Skeletal muscle satellite cell (primary cell): ENCODE results near the gene LGR6.
A peak's percentile ranks its signal among the peaks of the same experiment; 100 is the strongest.

Experiments
- H3K27me3 ChIP-seq: 2 replicates; pipeline ENCODE4 v1.7.0; 2013; ENCODE audit warnings: low read length; ENCODE audit not compliant: control insufficient read depth, insufficient read depth
- H3K36me3 ChIP-seq: 2 replicates; pipeline ENCODE4 v1.7.0; 2013; ENCODE audit warnings: mild to moderate bottlenecking, control low read depth, low read length; ENCODE audit not compliant: insufficient read depth
- H3K4me1 ChIP-seq: 2 replicates; pipeline ENCODE4 v1.7.0; 2013; ENCODE audit warnings: low read length; ENCODE audit not compliant: control insufficient read depth, insufficient read depth
- H3K4me2 ChIP-seq: 2 replicates; pipeline ENCODE4 v1.7.0; 2013; ENCODE audit warnings: mild to moderate bottlenecking, low read length
- H3K4me3 ChIP-seq: 2 replicates; pipeline ENCODE4 v1.7.0; 2013; ENCODE audit warnings: low read length
- H3K9ac ChIP-seq: 2 replicates; pipeline ENCODE4 v1.7.0; 2013; ENCODE audit warnings: mild to moderate bottlenecking, low read depth, low read length, moderate library complexity
- H3K9me3 ChIP-seq: replicated peaks from 2 replicates; pipeline ENCODE4 v1.7.0; 2013; ENCODE audit warnings: mild to moderate bottlenecking, control low read depth, low read length

The LGR6 gene

GRCh38 chr1:202152399-202152798, 41.2 kb upstream of the LGR6 start:
- peaks cover 14% of the 10 kb centered on the region for H3K27me3 ChIP-seq
- no peak overlapping the region for H3K9ac ChIP-seq
- H3K36me3 ChIP-seq: no peaks in the 10 kb centered on the region

GRCh38 chr1:202153284-202153683, 40.3 kb upstream of the LGR6 start:
- H3K9me3 ChIP-seq: no peaks in the 10 kb centered on the region
- H3K4me1 ChIP-seq: peaks cover 8% of the 10 kb centered on the region
- peaks cover 11% of the 10 kb centered on the region for H3K27me3 ChIP-seq
- H3K36me3 ChIP-seq: no peaks in the 10 kb centered on the region
- no peak overlapping the region for H3K9ac ChIP-seq
- H3K4me3 ChIP-seq: no peak overlapping the region
- no peak overlapping the region for H3K4me2 ChIP-seq

More at GRCh38 chr1:202152399-202152798, 41.2 kb upstream of the LGR6 start:
- Histone ChIP-seq H3K4me2 (no peak overlapping the region), H3K4me1 (peaks cover 8% of the 10 kb centered on the region), H3K4me3 (no peak overlapping the region), H3K9me3 (no peaks in the 10 kb centered on the region)

GRCh38 chr1:202154148-202154765, 39.3 kb upstream of the LGR6 start:
- Histone ChIP-seq H3K4me3 (no peak overlapping the region), H3K9ac (no peak overlapping the region), H3K27me3 (peaks cover 11% of the 10 kb centered on the region), H3K4me1 (peaks cover 8% of the 10 kb centered on the region), H3K9me3 (no peaks in the 10 kb centered on the region), H3K36me3 (no peaks in the 10 kb centered on the region), H3K4me2 (peak overlapping the region; percentile 33)

- no peaks in the 10 kb centered on the region for H3K9me3 ChIP-seq
- peak overlapping the region; percentile 33 for H3K4me2 ChIP-seq
- peaks cover 8% of the 10 kb centered on the region for H3K4me1 ChIP-seq
- H3K4me3 ChIP-seq: no peak overlapping the region
- peaks cover 11% of the 10 kb centered on the region for H3K27me3 ChIP-seq
- no peak overlapping the region for H3K9ac ChIP-seq
- no peaks in the 10 kb centered on the region for H3K36me3 ChIP-seq
Measured at GRCh38 chr1:202154766-202155477, 38.7 kb upstream of the LGR6 start.

GRCh38 chr1:202155478-202156021, 38.0 kb upstream of the LGR6 start:
- no peak overlapping the region for H3K4me2 ChIP-seq
- H3K36me3 ChIP-seq: no peaks in the 10 kb centered on the region
- no peak overlapping the region for H3K9ac ChIP-seq
- peaks cover 8% of the 10 kb centered on the region for H3K4me1 ChIP-seq
- H3K9me3 ChIP-seq: no peaks in the 10 kb centered on the region
- no peak overlapping the region for H3K4me3 ChIP-seq
- peaks cover 11% of the 10 kb centered on the region for H3K27me3 ChIP-seq

- Histone ChIP-seq H3K9ac (no peak overlapping the region), H3K4me2 (no peak overlapping the region), H3K4me1 (peaks cover 8% of the 10 kb centered on the region), H3K9me3 (no peaks in the 10 kb centered on the region), H3K36me3 (no peaks in the 10 kb centered on the region), H3K27me3 (peaks cover 11% of the 10 kb centered on the region), H3K4me3 (no peak overlapping the region)
Measured at GRCh38 chr1:202156590-202156989, 37.0 kb upstream of the LGR6 start.

GRCh38 chr1:202157945-202158344, 35.7 kb upstream of the LGR6 start:
- H3K36me3 ChIP-seq: no peaks in the 10 kb centered on the region
- H3K9me3 ChIP-seq: no peaks in the 10 kb centered on the region
- H3K4me1 ChIP-seq: peaks cover 8% of the 10 kb centered on the region
- no peak overlapping the region for H3K9ac ChIP-seq
- no peak overlapping the region for H3K4me3 ChIP-seq
- H3K4me2 ChIP-seq: no peak overlapping the region
- peaks cover 11% of the 10 kb centered on the region for H3K27me3 ChIP-seq

GRCh38 chr1:202158810-202159533, 34.6 kb upstream of the LGR6 start:
- H3K36me3 ChIP-seq: no peaks in the 10 kb centered on the region
- H3K4me3 ChIP-seq: no peak overlapping the region
- no peak overlapping the region for H3K9ac ChIP-seq
- peaks cover 8% of the 10 kb centered on the region for H3K4me1 ChIP-seq
- H3K4me2 ChIP-seq: no peak overlapping the region
- peaks cover 7% of the 10 kb centered on the region for H3K27me3 ChIP-seq
- no peaks in the 10 kb centered on the region for H3K9me3 ChIP-seq

GRCh38 chr1:202159534-202160371, 33.8 kb upstream of the LGR6 start:
- Histone ChIP-seq H3K9ac (no peak overlapping the region), H3K4me3 (no peak overlapping the region), H3K4me2 (no peak overlapping the region), H3K9me3 (no peaks in the 10 kb centered on the region), H3K27me3 (peaks cover 3% of the 10 kb centered on the region), H3K36me3 (no peaks in the 10 kb centered on the region), H3K4me1 (peaks cover 5% of the 10 kb centered on the region)

GRCh38 chr1:202160377-202160940, 33.1 kb upstream of the LGR6 start, which contains the start of gene PTPN7:
TSS of gene PTPN7 (minus strand) at chr1:202160602. CDS start at chr1:202159402, 1,200 bp downstream.
- H3K27me3 ChIP-seq: peaks cover 3% of the 10 kb centered on the region
- H3K9me3 ChIP-seq: no peaks in the 10 kb centered on the region
- H3K4me1 ChIP-seq: no peaks in the 10 kb centered on the region
- H3K4me3 ChIP-seq: no peak within 1 kb of the TSS
- H3K9ac ChIP-seq: no peak within 1 kb of the TSS
- no peak within 1 kb of the TSS for H3K4me2 ChIP-seq
- no peaks in the 10 kb centered on the region for H3K36me3 ChIP-seq
